ENCODE data around the gene TMEM178B.
"Not testable (repeated sequence)": the region's sequence is repeated elsewhere in the genome, so short reads cannot be mapped to it uniquely, and the experiment has no call there.

TMEM178B gene

DNA sequence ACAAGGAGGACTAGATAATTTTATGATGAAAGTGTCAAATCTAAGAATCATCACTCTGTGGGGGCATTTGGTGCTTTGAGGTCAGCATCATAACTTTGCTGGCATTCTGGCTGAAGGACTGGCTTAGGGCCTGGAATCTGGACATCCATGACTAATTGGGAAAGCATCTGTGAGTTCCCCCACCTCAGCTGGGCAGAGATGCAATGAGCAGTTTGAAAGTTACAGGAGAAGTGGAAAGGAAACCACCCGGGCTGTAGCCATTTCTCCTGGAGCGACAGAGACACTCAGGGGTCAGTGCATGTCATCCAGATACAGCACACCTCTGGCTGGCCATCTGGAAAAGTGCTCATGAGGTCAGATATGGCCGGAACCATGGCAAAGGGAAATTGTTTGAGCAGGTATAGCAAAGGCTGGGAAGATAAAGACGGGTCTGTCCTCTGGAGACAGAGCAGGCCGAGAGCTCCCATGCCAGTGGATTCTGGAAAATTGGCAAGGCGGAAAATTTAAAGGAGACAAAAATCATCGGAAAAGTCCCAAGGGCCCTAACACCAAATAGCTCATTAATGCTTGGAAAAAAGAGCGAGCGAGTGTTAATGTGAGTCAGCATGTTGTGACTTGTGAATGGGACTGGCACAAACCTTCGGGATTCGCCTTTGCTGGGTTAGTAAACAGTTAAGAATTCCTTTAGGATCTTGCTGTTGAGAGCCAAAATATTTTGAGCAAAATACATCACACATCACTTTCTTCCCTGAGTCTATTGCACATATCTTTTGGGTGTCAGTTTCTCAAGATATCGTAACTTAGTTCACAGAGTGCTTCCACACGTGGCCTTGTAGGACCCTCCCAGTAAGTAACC, 288.9 kb downstream of the TMEM178B start:
- no peak for DNase-seq

GRCh38 chr7:141363748-141364147, 289.9 kb downstream of the TMEM178B start:
- DNase-seq = no peak

DNA sequence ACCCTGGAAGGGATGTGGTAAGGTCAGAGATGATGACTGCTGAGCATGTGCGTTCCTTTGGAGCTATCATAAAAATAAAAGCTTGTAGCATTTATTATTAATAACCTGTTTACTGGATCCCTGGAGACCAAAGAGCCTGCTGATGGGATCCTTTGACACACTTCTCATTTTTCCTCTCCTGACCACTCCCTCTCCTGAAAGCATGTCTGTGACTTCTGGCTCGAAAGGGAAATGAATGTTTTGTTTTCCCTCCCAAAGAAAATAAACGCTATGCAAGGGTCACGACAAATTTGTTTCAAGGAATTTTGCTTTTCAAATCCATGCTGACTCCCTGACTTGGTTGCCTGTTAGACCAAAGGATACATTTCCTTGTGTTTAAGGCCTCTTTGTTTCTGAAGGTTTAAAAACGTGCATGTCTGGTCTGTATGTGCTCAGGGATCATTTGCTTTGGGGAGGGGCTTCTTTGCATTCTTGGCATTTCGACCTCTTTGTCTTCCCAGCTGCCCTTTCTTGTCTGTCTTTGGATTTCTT, 292.3 kb downstream of the TMEM178B start:
- DNase-seq = no peak

GRCh38 chr7:141369422-141369821, 295.6 kb downstream of the TMEM178B start:
- DNase-seq = peak; percentile 63

DNA sequence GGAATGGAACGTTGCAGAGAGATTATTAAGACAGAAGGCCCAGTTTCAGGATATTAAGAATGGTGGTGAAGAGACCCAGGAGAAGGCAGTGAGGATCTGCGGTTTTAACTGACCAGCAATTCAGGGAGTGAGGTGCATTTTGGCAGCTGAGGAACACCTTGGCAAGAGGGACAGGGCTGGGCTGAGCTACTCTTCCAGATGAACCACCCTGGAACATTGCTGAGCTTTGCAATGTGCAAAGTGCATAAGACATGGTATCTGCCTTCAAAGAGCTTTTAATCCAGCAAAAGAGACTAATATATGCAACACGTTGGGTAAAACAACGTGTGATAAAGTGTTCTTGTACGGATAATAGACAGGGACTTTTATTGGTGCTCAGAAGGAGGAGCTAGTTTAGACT, 296.3 kb downstream of the TMEM178B start:
- no peak for DNase-seq

DNA sequence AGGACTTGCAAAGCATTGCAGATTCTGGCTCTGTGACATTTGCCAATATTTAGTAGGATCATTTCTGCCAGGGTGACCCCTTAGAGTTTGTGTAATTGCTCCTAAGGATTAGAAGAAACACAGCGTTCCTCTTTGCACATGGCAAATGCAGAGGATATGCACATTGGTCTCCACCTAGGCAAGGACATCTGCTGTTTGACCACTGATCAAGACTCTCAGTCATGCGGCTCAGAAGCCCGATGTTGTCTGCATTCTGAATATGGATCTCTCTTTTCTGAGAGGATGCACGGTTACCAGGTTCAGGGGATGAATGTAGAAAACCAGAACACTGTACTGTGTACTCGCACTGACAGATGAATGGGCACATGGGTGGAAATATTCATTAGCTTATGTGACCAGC, 296.8 kb downstream of the TMEM178B start:
- DNase-seq = no peak

- no peak for DNase-seq
These were observed 300.6 kb downstream of the TMEM178B start for GRCh38 chr7:141374425-141374824.

DNA sequence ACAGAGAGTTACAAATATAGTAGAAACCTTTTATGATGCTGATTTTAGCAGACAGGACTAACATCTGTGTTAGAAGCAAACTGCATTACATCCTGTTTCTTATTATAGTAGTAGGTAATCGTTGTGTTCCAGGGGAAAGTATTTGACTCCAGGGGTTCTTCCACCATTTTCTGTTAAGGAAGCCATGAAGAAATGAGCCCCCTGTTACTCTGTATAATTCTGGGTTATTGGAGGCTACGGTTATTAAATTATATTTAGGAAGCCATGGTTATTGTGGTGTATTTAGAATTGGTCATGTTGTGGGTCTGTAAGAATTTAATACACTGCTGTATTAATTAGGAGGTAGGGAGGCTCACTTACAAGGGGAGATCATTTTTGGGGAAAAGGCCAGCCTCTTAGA, 301.6 kb downstream of the TMEM178B start:
- DNase-seq = no peak

GRCh38 chr7:141377906-141378305, 304.0 kb downstream of the TMEM178B start:
- DNase-seq = no peak

GRCh38 chr7:141378405-141378804, 304.5 kb downstream of the TMEM178B start:
- DNase-seq = no peak

DNA sequence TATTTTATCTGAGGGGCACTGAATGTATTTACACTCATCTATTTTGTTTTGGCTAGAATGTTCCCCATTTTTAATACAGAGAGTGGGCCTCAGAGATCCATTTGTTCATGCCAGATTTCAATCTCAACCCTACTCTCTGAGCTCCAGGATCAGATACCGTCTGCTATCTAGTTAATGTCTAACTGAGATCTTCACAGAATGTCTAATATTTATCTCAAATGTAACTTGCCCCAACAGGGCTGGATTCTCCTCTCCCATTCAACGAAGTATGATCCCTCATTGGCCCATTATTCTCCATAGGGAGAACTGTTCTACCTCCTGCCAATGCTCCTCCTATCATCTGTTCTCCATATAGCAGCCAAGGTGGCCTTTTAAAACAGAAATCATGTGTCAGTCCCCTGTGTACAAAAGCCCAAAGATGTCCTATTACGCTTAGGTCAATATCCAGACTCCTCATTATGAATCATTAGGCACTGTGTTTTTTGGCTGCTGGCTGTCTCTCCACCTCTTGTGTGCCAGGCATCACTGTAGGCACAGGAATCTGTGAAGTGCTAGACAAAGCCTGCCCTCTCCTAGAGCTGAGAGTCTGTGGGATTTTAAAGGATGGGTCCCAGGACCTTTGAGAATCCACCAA, 308.0 kb downstream of the TMEM178B start:
- peak; percentile 22 for DNase-seq

- DNase-seq = not testable (repeated sequence)
These were observed 309.5 kb downstream of the TMEM178B start for GRCh38 chr7:141383356-141383755.

DNA sequence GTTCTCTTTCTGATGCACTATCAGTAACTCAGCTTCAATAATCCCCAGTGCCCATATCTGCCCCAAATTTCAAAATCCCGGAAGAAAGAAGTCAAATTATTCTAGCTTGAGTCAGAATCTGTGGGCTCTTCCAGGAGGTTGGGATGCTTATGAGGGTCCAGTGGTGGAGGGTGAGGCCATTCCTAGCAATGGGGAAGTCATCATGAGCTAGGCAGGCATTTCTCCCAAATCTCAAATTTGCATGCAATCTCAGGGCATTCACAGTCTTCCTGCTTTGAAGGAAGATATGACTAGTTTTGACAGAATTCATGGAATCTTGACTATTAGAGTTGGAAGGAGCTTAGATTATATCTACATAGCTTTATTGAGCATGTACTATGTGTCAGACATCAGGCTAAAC, 313.0 kb downstream of the TMEM178B start:
- DNase-seq = no peak

GRCh38 chr7:141387521-141388217, 313.8 kb downstream of the TMEM178B start:
- no peak for DNase-seq

GRCh38 chr7:141389140-141389796, 315.4 kb downstream of the TMEM178B start:
- DNase-seq = no peak

- no peak for DNase-seq
These were observed 316.5 kb downstream of the TMEM178B start for GRCh38 chr7:141390339-141390738.

GRCh38 chr7:141393056-141393455, 319.2 kb downstream of the TMEM178B start:
- DNase-seq = no peak

DNA sequence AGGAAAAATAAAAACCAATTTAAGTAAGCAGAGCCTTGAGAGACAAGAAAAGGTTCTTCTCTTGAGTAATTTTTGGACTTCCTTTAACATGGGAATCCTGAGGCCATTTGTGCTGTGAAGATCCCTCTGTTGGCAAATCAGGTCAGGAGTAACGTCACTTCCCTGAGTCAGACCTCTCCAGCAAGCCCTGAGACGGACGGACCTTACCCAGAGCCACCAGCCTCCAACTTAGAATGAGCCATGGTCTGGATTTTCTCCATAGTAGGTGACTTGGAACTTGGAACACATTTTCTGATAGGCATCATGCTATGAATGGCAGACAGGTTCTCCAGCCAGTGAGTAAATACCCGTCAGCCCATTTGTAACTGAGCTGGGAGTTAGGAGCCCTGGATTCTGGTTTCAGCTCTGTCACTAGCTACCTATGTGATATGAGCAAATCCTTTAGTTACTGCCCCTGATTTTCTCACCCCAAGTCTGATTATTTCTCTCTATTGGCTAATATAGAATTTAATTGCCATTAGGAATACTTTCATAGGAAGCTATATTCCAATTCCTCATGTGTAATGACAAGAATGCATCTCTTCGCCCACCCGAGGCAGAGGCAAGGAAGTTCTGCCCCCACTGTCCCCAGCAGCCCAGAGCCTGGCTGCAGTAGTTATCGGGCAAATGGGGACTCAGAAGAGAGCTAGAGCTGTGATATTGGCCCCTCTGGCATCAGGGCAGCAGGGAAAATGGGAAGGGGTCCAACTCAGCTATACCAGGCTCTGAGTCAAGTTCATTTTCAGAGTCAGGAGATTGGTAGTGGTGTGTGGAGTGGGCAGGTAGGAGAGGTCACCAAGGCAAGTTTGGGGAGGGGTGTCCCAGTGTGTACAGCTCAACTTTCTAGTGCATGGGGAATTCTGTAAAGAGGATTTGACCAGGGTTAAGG, 323.6 kb downstream of the TMEM178B start:
- no peak for DNase-seq

GRCh38 chr7:141400356-141400755, 326.5 kb downstream of the TMEM178B start:
- DNase-seq = no peak

- DNase-seq = no peak
These were observed 328.6 kb downstream of the TMEM178B start for GRCh38 chr7:141402277-141402996.

GRCh38 chr7:141403846-141404245, 330.0 kb downstream of the TMEM178B start:
- not testable (repeated sequence) for DNase-seq

All from DMS153 (cell line).